ENCODE data around the gene TMEM168.
"Not testable (repeated sequence)": the region's sequence is repeated elsewhere in the genome, so short reads cannot be mapped to it uniquely, and the experiment has no call there.

TMEM168 gene

DNA sequence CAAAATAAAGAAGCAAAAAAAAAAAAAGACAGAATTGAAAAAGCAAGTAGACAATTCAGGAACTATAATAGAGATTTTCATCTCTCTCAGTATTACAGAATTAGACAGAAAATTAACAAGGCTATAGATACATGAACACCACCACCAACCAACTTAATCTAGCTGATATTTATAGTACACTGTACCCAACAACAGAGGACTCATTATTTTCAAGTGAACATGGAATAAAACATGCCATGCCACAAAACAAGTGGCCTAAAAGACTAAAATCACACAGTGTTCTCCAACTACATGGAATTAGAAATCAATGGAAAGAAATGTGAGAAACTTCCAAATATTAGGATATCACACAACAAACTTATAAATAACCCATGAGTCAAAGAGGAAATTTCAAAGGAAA lies 9.1 kb downstream of the TMEM168 start:
- DNase-seq = no peak

DNA sequence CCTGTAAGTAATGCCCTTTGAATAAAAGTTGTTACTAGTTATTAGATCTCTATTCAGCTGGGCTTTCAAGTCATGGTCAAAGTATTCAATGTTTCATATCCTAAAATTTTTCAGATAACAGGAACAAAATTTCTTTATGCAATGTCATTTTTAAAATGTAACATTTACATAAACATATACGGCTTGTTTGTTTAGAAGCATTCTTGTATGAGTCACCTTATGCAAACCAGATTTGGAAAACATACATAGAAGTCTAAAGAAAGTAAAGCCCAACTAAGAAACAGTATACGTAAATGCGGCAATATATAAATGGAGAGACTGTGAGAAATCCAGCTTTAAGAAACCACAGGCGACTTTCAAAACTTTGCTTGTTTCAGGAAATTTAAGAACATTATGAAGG lies 10.5 kb downstream of the TMEM168 start:
- no peak for DNase-seq

DNA sequence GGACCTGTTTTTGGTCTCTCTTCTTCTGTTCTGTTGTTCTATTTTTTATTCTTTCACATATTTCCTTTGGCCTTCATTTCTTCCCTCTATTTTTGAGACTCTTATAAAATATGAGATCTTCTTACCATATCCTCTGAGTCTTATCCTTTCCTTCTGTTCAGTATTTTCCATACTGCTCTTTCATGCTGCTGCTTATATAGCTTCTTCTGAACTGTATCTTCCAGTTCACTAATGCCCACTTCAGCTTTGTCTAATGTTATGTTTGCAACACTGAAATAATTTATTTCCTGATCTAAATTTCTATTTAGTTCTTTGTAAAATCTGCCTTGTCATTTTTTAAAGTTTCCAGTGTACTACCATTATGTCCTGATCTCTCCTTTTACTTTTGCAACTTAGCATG lies 12.8 kb downstream of the TMEM168 start:
- DNase-seq = no peak

DNA sequence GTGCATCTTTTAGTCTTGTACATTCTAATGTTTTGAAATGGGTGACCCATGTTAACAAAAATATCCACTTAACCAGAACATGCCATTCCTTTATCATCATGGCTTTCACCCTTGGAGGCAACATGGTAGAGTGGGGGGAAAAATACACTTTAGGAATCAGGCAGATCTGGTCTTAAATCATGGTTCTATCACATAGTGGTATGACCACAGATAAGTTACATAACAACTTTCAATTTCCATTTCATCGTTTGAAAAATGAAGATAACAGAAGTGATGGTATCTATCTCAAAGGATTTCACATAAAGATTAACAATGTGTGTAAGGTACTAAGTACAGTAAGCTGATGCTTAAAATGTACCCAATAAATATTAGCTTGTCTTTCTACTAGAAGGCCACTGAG lies 19.0 kb downstream of the TMEM168 start:
- DNase-seq = no peak

DNA sequence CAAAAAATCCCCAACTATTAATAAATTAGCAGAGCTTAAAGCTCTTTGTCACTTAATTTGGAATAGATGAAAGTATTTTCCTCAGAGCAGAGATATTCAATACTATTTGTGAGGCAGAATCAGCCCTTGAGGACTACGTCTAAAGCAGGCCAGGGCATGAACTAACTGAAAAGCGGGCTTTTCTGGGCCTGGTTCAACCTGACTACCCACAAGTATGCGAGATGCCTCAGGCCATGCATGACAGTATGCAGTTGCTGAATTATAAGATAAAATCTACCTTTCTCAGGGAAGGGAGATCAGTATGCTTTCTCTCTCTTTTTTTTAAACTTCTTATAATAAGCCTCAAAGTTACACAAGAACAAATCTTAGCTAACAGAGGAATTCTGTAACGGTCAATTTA lies 20.1 kb downstream of the TMEM168 start:
- no peak for DNase-seq

DNA sequence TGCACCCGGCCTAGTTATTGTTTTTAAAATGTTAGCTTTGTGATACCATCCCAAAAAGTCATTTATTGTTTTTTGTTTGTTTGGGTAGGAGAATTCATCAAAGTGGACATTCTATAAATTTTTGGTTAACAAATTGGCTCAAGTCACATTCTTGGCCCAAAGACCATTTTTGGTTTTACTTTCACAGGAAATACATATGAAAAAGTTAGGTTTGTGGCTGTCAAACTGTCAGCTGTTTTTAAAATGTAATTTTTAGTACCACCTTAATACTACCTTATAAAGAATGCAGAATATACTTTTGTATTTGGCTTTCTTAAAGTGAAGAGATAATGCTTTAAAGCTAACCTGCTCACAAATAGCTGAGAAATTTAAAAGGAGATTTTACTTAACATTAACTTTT lies 25.1 kb downstream of the TMEM168 start:
- DNase-seq = no peak

DNA sequence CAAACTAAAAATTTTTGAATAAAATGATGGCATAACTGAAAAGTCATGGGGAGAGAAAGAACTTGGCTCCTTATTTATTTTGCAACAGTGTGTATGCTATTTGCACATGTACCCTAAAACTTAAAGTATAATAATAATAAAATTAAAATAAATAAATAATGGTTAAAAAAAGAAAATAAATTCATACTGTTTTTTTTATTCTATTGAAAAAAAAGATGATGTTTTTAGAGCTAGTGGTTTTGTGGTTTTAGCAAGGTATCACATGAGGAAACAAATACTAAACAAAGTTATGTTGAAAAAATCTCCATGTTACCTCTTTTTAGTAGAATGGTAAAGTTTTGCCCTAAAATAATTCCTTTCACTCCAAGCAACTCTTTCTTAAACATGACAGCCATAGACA lies 26.2 kb downstream of the TMEM168 start:
- DNase-seq = no peak

DNA sequence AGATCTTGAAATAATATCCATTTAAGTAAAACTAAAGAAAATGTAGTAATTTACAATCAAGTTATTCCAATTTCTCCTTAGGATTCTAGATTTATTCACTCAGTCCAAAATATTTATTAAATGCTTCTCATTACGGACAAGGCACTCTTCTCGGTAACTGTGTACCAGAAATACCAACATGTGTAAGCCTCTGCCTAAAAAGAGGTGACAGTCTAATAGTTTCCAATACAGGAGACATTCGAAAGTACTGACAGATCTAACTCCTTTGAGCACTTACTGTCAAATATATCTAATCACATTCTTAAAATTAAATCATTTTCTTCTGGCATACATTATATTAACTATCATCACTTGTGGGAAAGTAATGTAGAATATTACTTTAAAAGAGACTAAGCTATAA lies 26.9 kb downstream of the TMEM168 start:
- DNase-seq = no peak

DNA sequence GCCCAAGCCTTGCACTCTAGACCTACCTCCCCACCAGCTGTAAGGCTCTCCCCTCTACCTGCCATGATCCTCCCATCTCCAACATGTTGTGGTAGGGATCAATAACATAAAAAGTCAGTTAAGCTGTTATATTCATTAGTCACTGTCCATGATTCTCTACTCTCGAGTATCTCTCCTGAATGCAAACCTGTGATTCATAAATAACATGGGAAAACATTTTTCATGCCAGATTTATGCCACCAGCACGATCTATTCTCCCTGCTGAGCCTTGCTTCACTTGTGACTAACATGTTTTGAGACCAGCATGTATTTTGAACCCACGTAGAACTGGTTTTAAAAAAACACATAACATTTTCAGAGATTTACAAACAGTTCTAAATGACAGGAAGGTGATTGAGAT lies 30.3 kb downstream of the TMEM168 start:
- DNase-seq = no peak

DNA sequence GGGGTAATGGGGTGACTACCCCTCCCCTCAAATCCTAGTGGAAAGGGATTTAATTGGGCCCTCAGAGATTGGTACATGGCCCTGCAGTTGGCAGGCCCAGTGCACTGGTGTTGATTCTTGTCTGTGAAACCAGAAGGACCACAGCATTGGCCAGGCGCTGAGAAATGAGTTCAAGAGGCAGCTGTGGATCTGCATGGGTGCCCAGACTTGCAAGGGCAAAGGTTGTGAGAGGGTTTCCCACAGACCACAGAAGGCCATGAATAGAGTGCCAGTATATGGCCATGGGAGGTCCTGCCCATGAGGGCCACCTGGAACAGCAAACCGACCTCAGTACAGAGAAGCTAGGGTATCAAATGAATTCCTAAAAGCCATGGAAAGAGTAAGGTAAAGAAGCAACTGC lies 32.9 kb downstream of the TMEM168 start:
- DNase-seq = no peak

DNA sequence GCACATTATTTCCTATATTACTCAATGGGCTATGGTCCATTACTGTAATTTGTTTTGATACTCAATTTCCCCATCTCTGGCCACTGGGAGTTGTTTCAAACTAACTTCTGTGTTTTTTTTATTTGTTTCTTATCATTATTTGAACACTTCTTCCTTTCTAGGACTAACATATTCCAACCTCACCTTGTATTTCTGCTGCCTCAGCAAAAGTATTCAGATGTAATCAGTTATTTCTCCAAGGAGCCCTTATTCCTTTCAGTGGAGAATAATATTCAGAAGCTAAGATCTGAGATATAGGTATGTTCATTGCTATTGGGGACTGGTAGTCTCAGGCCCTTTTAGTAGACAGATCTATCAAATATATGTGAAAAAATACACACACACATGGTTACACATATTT lies 36.9 kb downstream of the TMEM168 start:
- no peak for DNase-seq

DNA sequence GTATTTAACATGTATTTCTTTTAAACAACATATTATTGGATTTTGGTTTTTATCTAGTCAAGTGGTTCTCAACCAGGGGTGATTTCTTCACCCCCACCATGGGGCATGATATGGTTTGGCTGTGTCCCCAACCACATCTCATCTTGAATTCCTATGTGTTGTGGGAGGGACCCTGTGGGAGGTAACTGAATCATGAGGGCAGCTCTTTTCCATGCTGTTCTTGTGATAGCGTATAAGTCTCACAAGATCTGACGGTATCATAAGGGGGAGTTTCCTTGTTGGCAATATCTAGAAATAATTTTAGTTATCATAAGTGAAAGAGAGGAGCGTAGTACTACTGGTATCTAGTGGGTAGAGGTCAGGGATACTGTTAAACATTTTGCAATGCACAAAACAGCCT lies 37.6 kb downstream of the TMEM168 start:
- no peak for DNase-seq

DNA sequence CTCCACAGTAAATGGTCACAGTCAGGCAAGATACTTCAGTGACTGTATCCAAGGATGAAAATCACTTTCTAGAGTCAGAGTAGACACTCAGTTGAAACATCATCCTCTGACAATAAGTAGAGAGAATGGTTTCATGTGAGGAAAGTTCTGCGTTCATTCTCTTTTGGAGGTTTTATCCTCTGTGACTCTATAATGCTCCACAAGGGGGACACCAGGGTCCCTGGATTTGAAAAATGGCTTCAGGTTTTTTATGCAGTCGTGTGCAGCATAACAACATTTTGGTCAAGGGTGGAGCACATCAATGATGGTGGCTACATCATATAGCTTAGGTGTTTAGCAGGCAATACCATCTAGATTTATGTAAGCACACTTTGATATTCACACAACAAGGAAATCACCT lies 40.4 kb downstream of the TMEM168 start:
- DNase-seq = no peak

DNA sequence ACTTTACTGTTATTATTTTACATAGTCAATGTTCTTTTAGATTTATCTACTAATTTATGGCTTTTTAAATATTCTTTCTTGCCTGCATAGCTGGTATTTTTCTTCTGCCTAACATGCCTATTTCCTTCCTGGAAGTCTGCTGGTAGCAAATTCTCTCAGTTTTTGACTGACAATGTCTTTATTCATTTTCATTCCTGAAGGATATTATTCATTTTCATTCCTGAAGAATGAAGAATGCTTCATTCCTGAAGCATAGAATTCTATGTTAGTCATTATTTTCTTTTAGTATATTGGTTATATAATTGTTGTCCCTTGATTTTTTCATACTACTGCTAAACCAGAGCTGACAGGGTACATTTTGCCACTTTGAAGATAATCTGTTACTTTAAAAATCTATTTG lies 41.8 kb downstream of the TMEM168 start:
- DNase-seq = no peak

DNA sequence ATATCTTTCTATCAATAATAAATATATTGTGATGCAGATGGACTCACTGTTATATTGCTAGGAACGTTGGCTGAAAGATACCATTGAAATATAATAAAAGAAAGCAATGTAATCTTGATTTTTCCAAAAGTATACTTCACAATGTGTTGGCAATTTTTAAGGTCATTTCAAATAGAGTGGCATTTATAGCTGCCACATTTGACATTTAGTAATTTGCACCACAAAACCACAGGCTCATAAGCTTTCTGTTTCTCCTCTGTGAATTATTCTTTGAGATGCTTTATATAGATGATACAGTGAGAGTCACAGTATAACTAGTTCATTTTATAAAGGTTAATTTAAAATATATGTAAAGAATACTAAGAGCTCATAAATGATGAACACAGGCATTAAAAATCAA lies 44.6 kb downstream of the TMEM168 start:
- no peak for DNase-seq

DNA sequence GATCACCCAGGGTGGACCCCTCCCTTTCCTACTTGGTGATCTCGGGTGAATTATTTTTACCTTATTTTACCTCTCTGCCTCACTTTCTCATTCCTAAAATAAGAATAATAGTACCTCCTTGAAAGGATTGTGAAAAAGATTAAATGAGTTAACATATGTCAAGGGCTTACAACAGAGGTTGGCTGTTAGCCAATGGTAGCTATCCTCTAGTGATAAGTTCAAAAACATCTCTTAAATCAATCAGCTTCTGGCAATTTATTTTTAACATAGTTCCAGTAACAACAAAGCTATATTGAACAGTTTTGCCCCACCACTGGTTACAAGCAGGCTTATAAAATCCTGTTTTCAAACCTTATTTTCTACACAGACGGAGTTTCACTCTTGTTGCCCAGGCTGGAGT lies 45.4 kb downstream of the TMEM168 start:
- no peak for DNase-seq

DNA sequence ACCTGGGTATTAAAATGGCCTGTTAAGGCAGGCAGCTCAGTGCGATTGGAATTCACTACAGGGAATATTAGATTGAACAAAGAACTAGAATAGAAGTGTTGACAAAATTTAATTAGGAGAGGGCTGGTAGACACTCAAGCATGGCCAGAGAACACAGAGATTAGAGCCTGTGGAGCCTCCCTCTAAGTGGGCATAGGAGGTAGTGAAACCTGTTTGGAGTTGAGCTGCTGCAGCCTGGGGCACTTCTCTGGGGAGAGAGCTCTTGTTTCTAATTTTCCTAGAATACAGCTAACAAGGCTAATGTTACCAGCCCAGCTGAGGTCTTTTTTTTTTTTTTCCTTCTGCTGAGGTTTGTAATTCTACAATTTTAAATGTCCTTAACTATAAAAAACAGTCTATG lies 46.4 kb downstream of the TMEM168 start:
- no peak for DNase-seq

DNA sequence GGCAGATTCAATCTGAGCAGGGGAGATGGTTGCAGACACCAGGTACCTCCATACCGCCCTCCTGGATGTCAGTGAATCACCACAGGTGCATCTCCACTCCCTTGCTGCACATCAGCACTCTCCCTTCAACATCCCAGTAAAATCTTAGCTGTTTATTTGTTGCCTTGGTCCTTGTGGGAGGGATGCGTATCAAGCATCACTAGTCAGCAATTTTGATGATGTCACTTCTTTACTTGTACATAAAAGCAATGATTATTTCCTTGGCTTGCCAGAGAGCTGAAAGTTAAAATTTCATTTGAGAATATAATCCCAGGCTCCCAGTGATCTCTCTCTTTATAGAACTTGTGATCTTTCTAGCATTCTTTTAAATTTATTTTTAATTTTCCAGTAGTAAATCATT lies 49.5 kb downstream of the TMEM168 start:
- DNase-seq = no peak

DNA sequence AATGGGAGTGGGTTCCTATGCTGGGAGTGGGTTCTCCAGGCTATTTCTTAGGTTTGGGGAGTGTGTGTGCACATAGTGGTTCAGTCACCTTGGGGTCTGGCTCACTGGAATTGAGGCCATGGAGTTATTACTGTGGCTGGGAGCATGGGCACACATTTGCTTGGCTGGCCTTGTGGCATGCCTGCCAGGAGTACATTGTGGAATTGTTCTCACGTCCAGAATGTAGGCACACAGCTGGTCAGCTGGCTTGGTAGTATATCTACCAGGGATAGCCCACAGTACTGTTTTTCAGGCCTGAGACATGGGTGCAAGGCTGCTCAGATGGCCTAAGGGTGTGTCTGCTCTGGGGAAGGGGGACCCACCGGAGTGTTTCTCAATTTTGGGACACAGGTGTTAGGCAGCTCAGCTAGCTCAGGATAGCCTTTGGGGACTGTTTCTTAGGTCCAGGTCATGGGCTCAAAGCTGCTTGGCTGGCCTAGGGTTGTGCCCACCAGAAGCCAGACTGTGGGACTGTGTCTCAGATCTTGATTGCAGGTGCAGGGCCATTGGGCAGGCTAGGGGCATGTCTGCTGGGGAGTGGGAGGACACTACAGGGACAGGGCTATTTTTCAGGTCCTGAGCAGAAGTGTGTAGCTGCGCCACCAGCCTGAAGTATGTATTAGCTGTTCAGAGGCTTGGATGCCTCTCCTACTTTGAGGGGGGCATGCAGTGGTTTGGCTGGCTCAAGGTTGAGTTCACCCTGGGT lies 50.6 kb downstream of the TMEM168 start:
- DNase-seq = no peak

DNA sequence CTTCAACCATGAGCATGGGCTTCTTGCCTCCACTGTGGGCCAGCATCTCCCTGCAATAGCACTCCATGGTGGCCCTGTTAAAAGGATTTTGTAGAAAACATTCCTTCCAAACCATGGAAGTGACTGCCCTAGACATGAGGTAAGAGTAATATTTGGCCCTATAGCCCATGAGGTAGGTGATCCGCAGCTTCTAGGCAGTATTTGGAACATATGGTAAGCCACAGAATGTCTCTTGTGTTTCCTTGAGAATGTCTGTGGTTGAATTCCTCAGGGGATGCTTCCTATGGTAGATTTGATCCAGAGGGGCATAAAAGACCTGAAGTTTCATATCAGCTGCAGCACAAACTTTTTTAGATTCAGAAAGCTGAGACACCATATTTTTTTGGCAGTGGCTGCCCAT lies 54.9 kb downstream of the TMEM168 start:
- DNase-seq = no peak

DNA sequence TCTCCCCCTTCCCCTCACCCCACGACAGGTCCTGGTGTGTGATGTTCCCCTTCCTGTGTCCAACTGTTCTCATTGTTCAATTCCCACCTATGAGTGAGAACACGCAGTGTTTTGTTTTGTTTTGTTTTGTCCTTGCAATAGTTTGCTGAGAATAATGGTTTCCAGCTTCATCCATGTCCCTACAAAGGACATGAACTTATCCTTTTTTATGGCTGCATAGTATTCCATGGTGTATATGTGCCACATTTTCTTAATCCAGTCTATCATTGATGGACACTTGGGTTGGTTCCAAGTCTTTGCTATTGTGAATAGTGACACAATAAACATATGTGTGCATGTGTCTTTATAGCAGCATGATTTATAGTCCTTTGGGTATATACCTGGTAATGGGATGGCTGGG lies 58.9 kb downstream of the TMEM168 start:
- not testable (repeated sequence) for DNase-seq

DNA sequence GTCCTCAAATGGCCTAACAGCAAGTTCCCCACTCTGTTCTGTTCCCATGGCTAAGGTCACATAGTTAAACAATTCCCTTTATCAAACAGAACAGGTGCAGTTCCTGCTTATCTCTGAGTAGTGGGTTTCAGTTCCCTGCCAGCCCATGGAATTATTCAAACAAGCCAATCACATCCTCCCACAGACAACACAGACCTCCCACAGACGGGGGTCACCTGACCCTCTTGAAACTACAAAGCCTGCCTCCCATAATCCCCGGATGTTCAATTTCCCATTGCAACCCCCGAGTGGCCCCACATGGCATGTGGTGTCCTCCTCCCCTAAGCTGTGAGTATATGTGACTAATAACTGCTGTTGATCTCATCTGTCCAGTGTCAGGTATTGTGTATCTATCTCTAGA lies 64.1 kb downstream of the TMEM168 start:
- DNase-seq = no peak

DNA sequence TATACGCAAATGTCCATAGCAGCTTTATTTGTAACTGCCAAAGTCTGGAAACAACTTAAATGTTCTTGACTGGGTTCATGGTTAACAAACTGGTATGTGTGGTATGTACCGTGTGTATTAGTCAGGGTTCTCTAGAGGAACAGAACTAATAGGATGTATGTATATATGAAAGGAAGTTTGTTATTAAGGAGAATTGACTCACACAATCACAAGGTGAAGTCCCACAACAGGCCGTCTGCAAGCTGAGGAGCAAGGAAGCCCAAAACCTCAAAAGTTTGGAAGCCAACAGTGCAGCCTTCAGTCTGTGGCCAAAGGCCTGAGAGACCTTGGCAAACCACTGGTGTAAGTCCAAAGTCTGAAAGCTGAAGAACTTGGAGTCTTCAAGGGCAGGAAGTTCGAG lies 66.8 kb downstream of the TMEM168 start:
- no peak for DNase-seq

DNA sequence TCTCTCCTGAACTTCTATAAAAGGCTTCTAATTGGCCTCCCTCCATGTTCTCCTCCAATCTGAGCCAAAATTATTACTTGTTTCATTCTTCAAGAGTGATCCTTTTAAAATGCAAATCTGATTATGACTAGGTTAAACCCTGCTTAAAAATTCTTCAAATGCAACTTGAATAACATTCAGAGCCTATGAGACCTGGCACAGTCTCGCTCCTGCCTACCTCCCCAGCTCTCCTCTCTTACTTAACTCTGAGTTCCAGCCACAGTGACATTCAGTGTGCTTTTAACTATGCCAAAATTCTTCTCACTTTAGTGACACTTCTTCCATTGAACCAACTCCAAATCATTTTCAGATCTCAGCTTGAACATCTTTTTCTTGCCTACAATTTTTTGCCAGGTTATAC lies 68.8 kb downstream of the TMEM168 start:
- DNase-seq = no peak

DNA sequence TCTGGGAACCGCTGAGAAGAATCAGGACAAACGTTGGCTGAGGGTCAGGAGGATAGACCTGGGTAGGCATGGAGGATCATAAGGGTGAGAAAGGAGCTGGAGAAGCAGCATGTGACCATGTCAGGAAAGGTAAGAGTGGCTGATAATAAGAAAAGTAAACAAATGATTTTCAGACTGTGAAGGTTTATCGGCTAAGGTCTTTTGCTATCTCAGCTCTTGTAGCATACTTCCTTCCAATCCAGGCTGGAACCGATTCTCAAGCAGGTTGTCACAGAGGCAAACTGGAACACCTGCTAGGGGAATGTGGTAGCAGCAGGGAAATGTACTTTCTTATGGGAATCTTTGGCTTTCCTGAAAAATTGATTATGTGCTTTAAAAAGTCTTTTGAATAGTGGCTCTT lies 74.7 kb downstream of the TMEM168 start:
- DNase-seq = no peak

DNA sequence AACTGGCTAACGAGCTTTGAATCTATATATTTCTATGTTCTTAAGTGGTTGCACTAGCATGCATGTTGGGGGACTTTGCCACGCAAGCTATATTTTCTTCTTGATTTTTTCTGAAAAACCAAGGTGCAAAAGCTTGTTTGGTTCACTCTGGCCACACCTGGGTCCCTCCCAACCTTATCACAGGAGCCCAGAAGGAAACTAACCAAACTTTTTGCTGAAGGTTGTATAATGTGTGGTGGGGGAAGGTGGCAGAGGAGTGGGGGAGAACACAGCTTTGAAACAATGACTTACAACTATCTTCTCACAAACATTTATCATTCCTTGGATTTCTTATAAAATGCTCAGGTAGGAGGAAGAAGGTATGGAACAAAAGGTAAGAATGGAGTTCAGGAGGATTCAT lies 75.3 kb downstream of the TMEM168 start:
- DNase-seq = no peak

Data from DMS 273 treated with DMSO at 0.1 percent for 48 hours (cell line).